GM04503 (cell line): ENCODE results near the gene RASSF5.

Experiments
- DNase-seq: peaks from one replicate; pipeline ENCODE4 v3.0.0-alpha.2; 2012; ENCODE audit warnings: low read depth

Gene RASSF5

GRCh38 chr1:206635080-206635977 is 128.0 kb downstream of the RASSF5 start, which contains the start of gene DYRK3:
Gene DYRK3, plus strand, starts transcription at chr1:206635536. Its CDS starts 168 bp downstream, at chr1:206635704.
- DNase-seq, result peak; percentile 63

DNA sequence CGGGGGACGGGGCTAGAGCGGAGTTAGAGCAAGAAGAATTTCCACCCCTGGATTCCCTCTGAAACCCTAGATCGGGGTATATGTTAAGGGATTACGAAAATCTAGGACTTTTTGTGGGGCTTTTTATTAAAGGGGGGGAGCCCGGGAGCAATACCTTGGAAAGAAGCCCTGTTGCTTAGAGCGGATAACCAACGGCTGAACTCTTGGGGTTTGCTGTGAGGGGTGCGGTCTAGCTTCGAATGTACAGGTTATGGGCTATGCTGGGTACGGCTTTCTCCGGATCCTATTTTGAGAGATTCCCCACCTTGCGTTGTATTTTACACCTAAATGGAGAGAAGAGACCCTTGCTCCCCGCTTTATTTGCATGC is 128.6 kb downstream of the RASSF5 start:
- DNase-seq, result no peak

DNA sequence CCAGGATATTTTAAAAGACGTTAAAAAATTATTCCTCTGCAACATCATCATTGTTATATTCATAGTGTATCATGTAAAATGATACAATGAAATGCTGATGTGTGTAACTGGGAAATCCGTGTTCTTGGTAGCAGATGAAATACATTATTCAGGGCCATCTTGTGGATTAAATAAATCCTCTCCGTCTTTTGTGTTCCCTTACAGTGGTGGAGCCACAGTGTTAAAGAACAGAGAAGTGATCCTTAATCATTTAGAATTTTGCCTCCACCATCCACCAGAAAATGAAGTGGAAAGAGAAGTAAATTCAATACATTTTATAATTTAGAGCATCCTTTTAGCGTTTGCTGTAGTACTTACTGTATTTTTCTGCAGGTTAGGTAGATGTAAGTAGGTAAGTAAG is 129.3 kb downstream of the RASSF5 start:
- DNase-seq, result no peak

DNA sequence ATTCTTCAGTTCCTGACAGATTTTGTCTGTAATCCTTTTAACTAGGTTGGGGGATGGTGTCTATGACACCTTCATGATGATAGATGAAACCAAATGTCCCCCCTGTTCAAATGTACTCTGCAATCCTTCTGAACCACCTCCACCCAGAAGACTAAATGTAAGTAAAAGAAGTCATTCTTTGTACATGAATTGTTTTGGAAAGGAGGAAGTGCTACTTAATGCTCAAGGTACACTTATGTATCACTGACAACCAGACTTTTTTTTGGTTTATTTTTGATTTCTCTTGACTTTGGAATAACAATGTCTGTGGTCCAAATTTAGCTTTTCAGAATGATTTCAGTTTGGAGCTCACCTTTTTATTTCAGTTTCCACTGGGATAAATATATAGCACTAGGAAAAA is 130.3 kb downstream of the RASSF5 start:
- DNase-seq, result no peak
